Memory B cell (primary cell): ENCODE measurements around the gene IFI27L2.
A peak's percentile ranks its signal among the peaks of the same experiment; 100 is the strongest.

Experiments used
- ATAC-seq: fragments of 150-1000 bp; cut with Tn5 transposase; 2 replicates; pipeline ENCODE4 v1.10.0; 2021; ENCODE audit warnings: low read depth, mild to moderate bottlenecking, moderate library complexity
- DNase-seq, 2 donors: peaks; one replicate each; pipeline ENCODE4 v3.0.0; 2022; ENCODE audit warnings: low spot score in 2 of 2
- H3K27ac Mint-ChIP-seq: one replicate; pipeline ENCODE4 v1.8.0; 2022; ENCODE audit warnings: mild to moderate bottlenecking, moderate library complexity, mixed read lengths
- H3K27me3 Mint-ChIP-seq: one replicate; pipeline ENCODE4 v1.8.0; 2022; ENCODE audit warnings: mixed read lengths
- H3K36me3 Mint-ChIP-seq: one replicate; pipeline ENCODE4 v1.8.0; 2022; ENCODE audit warnings: mild to moderate bottlenecking, mixed read lengths
- H3K4me1 Mint-ChIP-seq: one replicate; pipeline ENCODE4 v1.8.0; 2022; ENCODE audit warnings: mixed read lengths
- H3K4me3 Mint-ChIP-seq: one replicate; pipeline ENCODE4 v1.8.0; 2022; ENCODE audit warnings: mild to moderate bottlenecking, moderate library complexity, mixed read lengths
- H3K9me3 Mint-ChIP-seq: one replicate; pipeline ENCODE4 v1.8.0; 2022; ENCODE audit warnings: mixed read lengths

Gene IFI27L2, protein sequence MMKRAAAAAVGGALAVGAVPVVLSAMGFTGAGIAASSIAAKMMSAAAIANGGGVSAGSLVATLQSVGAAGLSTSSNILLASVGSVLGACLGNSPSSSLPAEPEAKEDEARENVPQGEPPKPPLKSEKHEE

DNA sequence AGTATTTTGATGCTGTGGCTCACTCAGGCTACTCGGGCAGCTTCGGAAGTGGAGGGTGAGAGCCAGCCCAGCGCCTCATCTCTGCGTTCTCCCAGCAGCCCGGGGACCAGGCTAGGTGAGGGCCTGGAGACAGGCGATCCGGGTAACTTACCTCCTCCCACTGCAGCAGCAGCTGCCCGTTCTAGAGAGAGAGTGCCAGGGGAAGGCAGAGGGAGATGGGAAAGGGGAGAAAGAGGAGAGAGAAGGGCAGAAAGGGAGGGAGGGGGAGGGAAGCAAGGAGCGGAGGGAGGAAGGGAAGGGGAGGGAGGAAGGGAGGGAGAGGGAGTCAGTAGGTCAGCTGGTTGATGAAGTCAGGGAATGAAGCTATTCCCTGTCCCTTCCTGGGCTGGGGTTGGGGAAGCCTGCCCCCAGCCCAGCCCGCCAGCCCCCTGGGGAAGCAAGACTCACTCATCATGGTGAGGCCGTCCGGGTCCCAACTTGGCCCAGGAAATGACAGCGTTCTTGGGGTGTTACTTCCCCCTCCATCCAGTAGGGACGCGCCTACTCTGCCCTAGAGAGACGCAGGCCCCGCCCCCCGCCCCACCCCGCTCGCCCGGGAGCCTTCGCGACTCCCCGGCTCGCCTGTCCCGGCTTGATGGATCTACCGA is at the start of gene IFI27L2:
Gene IFI27L2 (minus strand): TSS at position 494 of the 647 bp plus-strand sequence. CDS start 40 bp downstream, at position 454.
- DNase-seq (peak; percentile 26 to 48), ATAC-seq (peak; percentile 95)
- H3K9me3 Mint-ChIP-seq: no peaks in the 10 kb centered on the region
- H3K27ac Mint-ChIP-seq: peak within 1 kb of the TSS; percentile 93
- H3K4me1 Mint-ChIP-seq: peaks cover 16% of the 10 kb centered on the region
- H3K36me3 Mint-ChIP-seq: peaks cover 5% of the 10 kb centered on the region
- H3K4me3 Mint-ChIP-seq: peak within 1 kb of the TSS; percentile 94
- peaks cover 1% of the 10 kb centered on the region for H3K27me3 Mint-ChIP-seq

- peaks cover 1% of the 10 kb centered on the region for H3K9me3 Mint-ChIP-seq
- no peak overlapping the region for H3K27ac Mint-ChIP-seq
- H3K4me3 Mint-ChIP-seq: no peak overlapping the region
- no peak for DNase-seq
- peaks cover 16% of the 10 kb centered on the region for H3K4me1 Mint-ChIP-seq
- peaks cover 31% of the 10 kb centered on the region for H3K27me3 Mint-ChIP-seq
- ATAC-seq: no peak
- peaks cover 3% of the 10 kb centered on the region for H3K36me3 Mint-ChIP-seq
These were observed 48.4 kb upstream of the IFI27L2 start for GRCh38 chr14:94177806-94178205.

GRCh38 chr14:94176808-94177207 is 47.4 kb upstream of the IFI27L2 start:
- ATAC-seq (no peak), DNase-seq (no peak)
- Mint-ChIP-seq H3K36me3 (peaks cover 3% of the 10 kb centered on the region), H3K4me1 (peaks cover 16% of the 10 kb centered on the region), H3K27me3 (peaks cover 31% of the 10 kb centered on the region), H3K9me3 (peaks cover 1% of the 10 kb centered on the region), H3K4me3 (no peak overlapping the region), H3K27ac (no peak overlapping the region)

DNA sequence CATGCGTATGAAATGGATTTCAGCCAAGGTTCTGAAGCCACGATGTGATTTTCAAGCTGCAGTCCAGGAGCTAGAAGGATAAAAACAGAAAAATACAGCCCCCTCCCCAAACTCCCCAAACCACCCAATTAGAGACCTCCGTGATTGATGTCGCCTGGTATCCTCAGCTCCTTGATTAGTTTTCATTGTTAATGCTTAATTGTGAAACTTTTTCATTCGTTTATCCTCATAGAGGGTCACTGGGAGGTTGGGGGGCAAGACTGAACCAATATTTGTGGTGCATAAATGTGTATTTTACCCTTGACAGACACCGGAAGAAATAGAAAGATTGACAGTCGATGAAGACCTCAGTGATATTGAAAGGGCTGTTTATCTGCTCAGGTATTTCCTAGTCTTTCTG is 46.3 kb upstream of the IFI27L2 start:
- peaks cover 13% of the 10 kb centered on the region for H3K4me1 Mint-ChIP-seq
- ATAC-seq (no peak), DNase-seq (no peak)
- no peak overlapping the region for H3K27ac Mint-ChIP-seq
- H3K27me3 Mint-ChIP-seq: peaks cover 29% of the 10 kb centered on the region
- peaks cover 3% of the 10 kb centered on the region for H3K36me3 Mint-ChIP-seq
- H3K4me3 Mint-ChIP-seq: peak overlapping the region; percentile 90
- peaks cover 1% of the 10 kb centered on the region for H3K9me3 Mint-ChIP-seq

GRCh38 chr14:94175011-94175745 is 45.8 kb upstream of the IFI27L2 start:
- peaks cover 1% of the 10 kb centered on the region for H3K9me3 Mint-ChIP-seq
- DNase-seq: peak; percentile 10 to 27
- peaks cover 3% of the 10 kb centered on the region for H3K36me3 Mint-ChIP-seq
- ATAC-seq: no peak
- peaks cover 27% of the 10 kb centered on the region for H3K27me3 Mint-ChIP-seq
- H3K4me1 Mint-ChIP-seq: peaks cover 13% of the 10 kb centered on the region
- H3K4me3 Mint-ChIP-seq: peak overlapping the region; percentile 90
- peak overlapping the region; percentile 60 for H3K27ac Mint-ChIP-seq

DNA sequence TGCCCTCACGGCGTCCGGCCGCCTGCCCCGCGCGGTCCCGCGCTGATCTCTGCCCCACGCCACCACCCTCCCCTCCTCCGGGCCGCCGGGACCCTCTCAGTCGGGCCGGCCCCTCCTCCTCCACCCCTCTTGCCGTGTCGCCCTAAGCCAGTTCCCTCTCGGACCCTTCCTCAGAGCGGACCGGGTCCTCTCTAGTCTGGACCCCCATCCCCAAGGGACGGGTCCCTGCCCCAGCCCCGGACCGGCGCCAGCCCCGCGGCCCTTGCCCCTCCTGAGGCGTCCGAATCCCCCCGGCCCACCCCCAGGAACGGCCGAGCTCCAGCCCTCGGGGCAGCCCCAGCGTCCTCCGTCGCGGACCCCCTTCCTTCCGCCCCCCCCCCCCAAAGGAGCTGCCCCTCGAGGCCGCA is 45.2 kb upstream of the IFI27L2 start:
- H3K4me3 Mint-ChIP-seq: peak overlapping the region; percentile 90
- H3K4me1 Mint-ChIP-seq: peaks cover 13% of the 10 kb centered on the region
- DNase-seq (peak in 1 of 2 donors; percentile 7), ATAC-seq (no peak)
- H3K27me3 Mint-ChIP-seq: peaks cover 27% of the 10 kb centered on the region
- peak overlapping the region; percentile 60 for H3K27ac Mint-ChIP-seq
- peaks cover 1% of the 10 kb centered on the region for H3K9me3 Mint-ChIP-seq
- H3K36me3 Mint-ChIP-seq: peaks cover 3% of the 10 kb centered on the region

DNA sequence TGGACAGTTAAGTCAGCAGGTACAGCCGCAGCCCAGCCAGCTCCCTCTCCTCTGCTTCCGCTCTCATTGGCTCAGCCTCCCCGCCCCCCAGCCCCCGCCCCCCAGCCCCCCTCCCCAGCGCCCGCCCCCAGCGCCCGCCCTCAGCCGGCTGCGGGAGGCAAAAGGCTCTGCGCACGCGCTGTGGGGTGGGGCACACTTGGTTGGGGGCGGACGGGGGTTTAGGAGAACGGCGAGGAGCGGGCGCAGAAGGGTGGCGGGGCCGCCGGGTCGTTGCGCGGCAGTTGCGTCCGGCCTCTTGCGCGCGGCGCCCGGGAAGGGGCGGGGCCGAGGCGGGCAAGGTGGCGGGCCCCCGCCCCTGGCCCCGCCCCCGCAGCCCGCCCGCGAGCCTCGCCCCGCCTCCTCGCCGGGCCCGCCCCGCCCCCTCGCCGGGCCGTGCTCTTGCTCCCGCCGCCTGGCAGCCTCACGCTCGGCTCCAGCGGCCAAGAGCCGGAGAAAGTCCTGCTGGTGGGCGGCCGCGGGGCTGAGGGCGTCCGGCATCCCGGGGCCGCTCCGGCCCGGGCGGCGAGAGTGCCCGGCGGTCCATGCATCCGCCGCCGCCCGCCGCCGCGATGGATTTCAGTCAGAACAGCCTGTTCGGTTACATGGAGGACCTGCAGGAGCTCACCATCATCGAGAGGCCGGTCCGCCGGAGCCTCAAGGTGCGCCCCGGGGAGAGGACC is 44.6 kb upstream of the IFI27L2 start, which contains the start of gene PPP4R4:
Gene PPP4R4 (plus strand): TSS at position 438 of the 719 bp plus-strand sequence. CDS start 144 bp downstream, at position 582.
- H3K9me3 Mint-ChIP-seq: peaks cover 3% of the 10 kb centered on the region
- peaks cover 3% of the 10 kb centered on the region for H3K36me3 Mint-ChIP-seq
- peaks cover 22% of the 10 kb centered on the region for H3K27me3 Mint-ChIP-seq
- ATAC-seq (peak; percentile 86), DNase-seq (peak; percentile 69 to 80)
- H3K4me3 Mint-ChIP-seq: peak within 1 kb of the TSS; percentile 90
- peaks cover 13% of the 10 kb centered on the region for H3K4me1 Mint-ChIP-seq
- peak within 1 kb of the TSS; percentile 60 for H3K27ac Mint-ChIP-seq

DNA sequence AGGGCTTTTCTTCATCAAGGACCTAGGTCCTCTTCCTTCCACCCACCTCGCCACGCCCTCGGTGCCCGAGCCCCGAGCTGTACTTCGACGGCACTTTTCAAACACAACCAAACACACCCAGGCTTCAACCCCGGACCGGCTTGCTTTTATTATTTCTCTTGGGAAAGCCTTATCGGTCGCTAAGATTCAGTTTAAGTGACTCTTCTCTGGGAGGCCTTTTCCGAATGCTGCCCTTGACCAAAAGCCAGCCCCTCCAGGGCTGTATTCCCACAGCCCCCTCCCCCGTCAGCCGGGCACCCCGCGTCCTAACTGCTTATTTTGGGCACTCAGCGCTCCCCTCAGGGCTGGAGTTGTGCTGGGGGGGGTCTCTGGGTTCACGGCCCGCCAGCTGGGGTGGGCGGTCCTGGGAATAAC is 44.1 kb upstream of the IFI27L2 start:
- peaks cover 20% of the 10 kb centered on the region for H3K27me3 Mint-ChIP-seq
- peaks cover 3% of the 10 kb centered on the region for H3K9me3 Mint-ChIP-seq
- H3K36me3 Mint-ChIP-seq: peaks cover 3% of the 10 kb centered on the region
- no peak overlapping the region for H3K27ac Mint-ChIP-seq
- H3K4me3 Mint-ChIP-seq: peak overlapping the region; percentile 72
- peak; percentile 7 to 30 for DNase-seq
- H3K4me1 Mint-ChIP-seq: peaks cover 13% of the 10 kb centered on the region
- no peak for ATAC-seq

DNA sequence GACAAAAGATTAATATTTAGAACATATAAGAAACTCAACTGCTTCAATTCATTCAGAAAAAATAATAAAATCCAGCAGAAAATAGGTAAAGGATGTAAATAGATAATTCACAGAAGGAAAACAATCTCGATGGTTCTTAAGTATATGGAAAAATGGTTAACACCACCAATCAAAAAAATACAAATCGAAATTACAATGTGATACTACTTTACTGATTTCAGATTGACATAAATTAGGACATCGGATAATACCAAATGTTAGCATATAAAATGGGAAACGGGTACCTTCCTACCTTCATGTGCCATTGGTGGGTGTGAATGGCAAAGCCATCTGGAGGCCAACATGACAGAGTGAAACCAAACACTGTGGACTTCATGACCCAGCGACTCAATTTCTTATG is 43.1 kb upstream of the IFI27L2 start:
- no peak overlapping the region for H3K27ac Mint-ChIP-seq
- no peak for ATAC-seq
- DNase-seq: no peak
- peaks cover 22% of the 10 kb centered on the region for H3K27me3 Mint-ChIP-seq
- peaks cover 3% of the 10 kb centered on the region for H3K36me3 Mint-ChIP-seq
- H3K4me1 Mint-ChIP-seq: peaks cover 13% of the 10 kb centered on the region
- H3K4me3 Mint-ChIP-seq: no peak overlapping the region
- H3K9me3 Mint-ChIP-seq: peaks cover 3% of the 10 kb centered on the region

DNA sequence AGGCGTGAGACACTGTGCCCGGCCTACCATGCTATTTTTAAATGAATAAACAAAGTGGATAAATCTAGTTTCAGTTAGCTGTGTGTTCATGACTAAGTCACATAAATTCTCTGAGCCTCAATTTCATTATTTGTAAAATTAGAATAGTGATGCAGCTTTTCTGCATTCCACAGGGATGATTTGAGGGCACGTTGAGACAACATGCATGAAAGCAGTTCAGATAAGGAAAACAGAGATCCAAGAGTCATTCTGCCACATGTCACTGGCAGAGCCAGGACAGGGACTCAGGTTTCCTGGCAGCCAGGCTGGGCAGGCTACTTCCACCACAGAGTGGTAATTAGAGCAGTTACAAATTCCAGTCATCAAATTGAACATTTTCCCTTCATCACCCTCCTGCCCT is 41.8 kb upstream of the IFI27L2 start:
- DNase-seq (no peak), ATAC-seq (no peak)
- H3K36me3 Mint-ChIP-seq: peaks cover 3% of the 10 kb centered on the region
- H3K27me3 Mint-ChIP-seq: peaks cover 22% of the 10 kb centered on the region
- no peak overlapping the region for H3K27ac Mint-ChIP-seq
- H3K4me1 Mint-ChIP-seq: peaks cover 13% of the 10 kb centered on the region
- H3K4me3 Mint-ChIP-seq: no peak overlapping the region
- H3K9me3 Mint-ChIP-seq: peaks cover 3% of the 10 kb centered on the region

DNA sequence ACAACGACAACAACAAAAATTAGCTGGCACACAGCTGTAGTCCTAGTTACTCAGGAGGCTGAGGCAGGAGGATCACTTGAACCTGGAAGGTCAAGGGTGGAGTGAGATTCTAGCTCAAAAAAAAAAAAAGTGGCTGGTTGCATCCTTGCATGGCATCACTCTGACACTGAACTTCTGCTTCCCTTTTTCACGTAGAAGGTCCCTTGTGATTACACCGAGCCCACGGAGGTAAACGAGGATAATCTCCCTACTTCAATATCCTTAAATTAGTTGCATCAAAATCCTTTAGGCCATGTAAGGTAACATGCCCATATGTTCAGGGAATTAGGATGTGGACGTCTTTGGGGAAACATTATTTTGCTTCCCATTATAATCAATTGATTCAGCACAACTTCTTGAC is 40.7 kb upstream of the IFI27L2 start:
- no peak for ATAC-seq
- no peak for DNase-seq
- Mint-ChIP-seq H3K36me3 (peaks cover 2% of the 10 kb centered on the region), H3K4me3 (no peak overlapping the region), H3K27ac (no peak overlapping the region), H3K9me3 (peaks cover 2% of the 10 kb centered on the region), H3K27me3 (peaks cover 16% of the 10 kb centered on the region), H3K4me1 (peaks cover 3% of the 10 kb centered on the region)

GRCh38 chr14:94165744-94166143 is 36.3 kb upstream of the IFI27L2 start:
- Mint-ChIP-seq H3K27ac (no peak overlapping the region), H3K36me3 (no peaks in the 10 kb centered on the region), H3K27me3 (peaks cover 18% of the 10 kb centered on the region), H3K4me1 (no peaks in the 10 kb centered on the region), H3K9me3 (peaks cover 2% of the 10 kb centered on the region), H3K4me3 (no peak overlapping the region)
- no peak for ATAC-seq
- no peak for DNase-seq

DNA sequence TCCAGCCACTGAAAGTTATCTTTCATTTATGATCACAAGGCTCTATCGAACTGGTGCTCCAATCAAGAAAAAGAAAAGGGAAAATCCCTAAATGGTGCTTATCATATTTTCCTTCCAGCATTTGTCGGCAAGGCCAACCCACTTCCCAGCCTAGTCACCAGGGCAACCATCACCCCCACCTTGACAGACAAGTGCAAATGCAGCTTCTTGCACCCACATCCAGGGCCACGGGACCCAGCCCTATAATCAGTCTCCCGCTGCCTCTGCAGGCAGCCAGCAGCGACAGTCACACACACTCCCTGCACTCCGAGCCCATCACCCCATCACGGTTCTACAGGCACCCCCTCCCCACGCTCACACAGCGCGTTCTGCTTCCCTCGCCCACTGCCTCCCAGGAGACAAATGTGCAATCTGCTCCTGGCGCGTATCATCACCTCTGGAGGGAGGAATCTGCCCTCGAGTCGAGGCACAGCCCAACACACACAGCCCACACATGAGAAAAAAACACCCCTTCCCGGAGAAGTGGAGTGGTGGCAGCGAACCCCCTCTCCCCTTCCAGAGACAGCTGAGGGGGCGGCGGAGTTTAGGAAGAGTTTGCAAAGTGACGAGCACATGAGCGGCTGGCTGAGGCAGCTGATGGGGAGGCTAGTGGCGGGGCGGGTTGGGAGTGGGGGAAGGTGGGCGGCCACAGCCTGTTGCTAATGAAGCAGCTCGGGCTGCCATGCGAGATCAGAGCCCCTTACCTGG is 35.5 kb upstream of the IFI27L2 start:
- Mint-ChIP-seq H3K9me3 (peaks cover 2% of the 10 kb centered on the region), H3K36me3 (no peaks in the 10 kb centered on the region), H3K4me3 (no peak overlapping the region), H3K27me3 (peaks cover 20% of the 10 kb centered on the region), H3K27ac (no peak overlapping the region), H3K4me1 (no peaks in the 10 kb centered on the region)
- no peak for ATAC-seq
- DNase-seq: no peak
